ENCODE data around the gene ZNF286A.
"Not testable (repeated sequence)": the region's sequence is repeated elsewhere in the genome, so short reads cannot be mapped to it uniquely, and the experiment has no call there.

- TF ChIP-seq, protein P1, sequence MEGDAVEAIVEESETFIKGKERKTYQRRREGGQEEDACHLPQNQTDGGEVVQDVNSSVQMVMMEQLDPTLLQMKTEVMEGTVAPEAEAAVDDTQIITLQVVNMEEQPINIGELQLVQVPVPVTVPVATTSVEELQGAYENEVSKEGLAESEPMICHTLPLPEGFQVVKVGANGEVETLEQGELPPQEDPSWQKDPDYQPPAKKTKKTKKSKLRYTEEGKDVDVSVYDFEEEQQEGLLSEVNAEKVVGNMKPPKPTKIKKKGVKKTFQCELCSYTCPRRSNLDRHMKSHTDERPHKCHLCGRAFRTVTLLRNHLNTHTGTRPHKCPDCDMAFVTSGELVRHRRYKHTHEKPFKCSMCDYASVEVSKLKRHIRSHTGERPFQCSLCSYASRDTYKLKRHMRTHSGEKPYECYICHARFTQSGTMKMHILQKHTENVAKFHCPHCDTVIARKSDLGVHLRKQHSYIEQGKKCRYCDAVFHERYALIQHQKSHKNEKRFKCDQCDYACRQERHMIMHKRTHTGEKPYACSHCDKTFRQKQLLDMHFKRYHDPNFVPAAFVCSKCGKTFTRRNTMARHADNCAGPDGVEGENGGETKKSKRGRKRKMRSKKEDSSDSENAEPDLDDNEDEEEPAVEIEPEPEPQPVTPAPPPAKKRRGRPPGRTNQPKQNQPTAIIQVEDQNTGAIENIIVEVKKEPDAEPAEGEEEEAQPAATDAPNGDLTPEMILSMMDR (optimal IDR thresholded peaks at IDR 0.05 in 1 of 3, IDR thresholded peaks at IDR 0.05 in 1 of 3, conservative IDR thresholded peaks at IDR 0.05 in 1 of 3; ENCODE audit: extremely low read depth in 1 of 3, insufficient read depth in 2 of 3, low read length in 3 of 3): not testable (repeated sequence)
- not testable (repeated sequence) for TF ChIP-seq EZH2 (IDR thresholded peaks at IDR 0.05; ENCODE audit: low read length)
These were observed 31.0 kb downstream of the ZNF286A start for GRCh38 chr17:15730535-15730934.

All from keratinocyte (primary cell).